Smooth muscle cell (in vitro differentiated cells): Measurements from ENCODE around the gene JAKMIP2. TPM values are rescaled to one million over a fixed set of nuclear protein-coding genes. Genes with fewer than 3 reads are reported as not detected.
A peak's percentile ranks its signal among the peaks of the same experiment; 100 is the strongest.
"Not testable (repeated sequence)": the region's sequence is repeated elsewhere in the genome, so short reads cannot be mapped to it uniquely, and the experiment has no call there.

ENCODE experiments used
- DNase-seq: peaks from one replicate; lab custom pipeline; 2025; ENCODE audit not compliant: unreplicated experiment; lab: John Stamatoyannopoulos, UW
- H2AFZ ChIP-seq: fragments of 200-600 bp; sonication (generic); 2 replicates; pipeline ENCODE4 v1.6.0; 2016; ENCODE audit warnings: antibody characterized with exemption, low read depth, mild to moderate bottlenecking
- H3F3A ChIP-seq: fragments of 200-600 bp; sonication (generic); 2 replicates; pipeline ENCODE4 v1.6.0; 2017; ENCODE audit warnings: antibody characterized with exemption, low read depth
- H3K27ac ChIP-seq: fragments of 200-600 bp; sonication (generic); 2 replicates; pipeline ENCODE4 v1.5.1; 2016; ENCODE audit warnings: low read depth, mild to moderate bottlenecking
- H3K27me3 ChIP-seq: fragments of 200-600 bp; sonication (generic); 2 replicates; pipeline ENCODE4 v1.6.1; 2016; ENCODE audit warnings: low read depth, mild to moderate bottlenecking
- H3K36me3 ChIP-seq: fragments of 200-600 bp; sonication (generic); 2 replicates; pipeline ENCODE4 v1.5.1; 2016; ENCODE audit warnings: low read depth
- H3K4me1 ChIP-seq: fragments of 200-600 bp; sonication (generic); 2 replicates; pipeline ENCODE4 v1.5.1; 2016; ENCODE audit warnings: low read depth
- H3K4me2 ChIP-seq: fragments of 200-600 bp; sonication (generic); 2 replicates; pipeline ENCODE4 v1.6.0; 2016; ENCODE audit warnings: mild to moderate bottlenecking
- H3K4me3 ChIP-seq: fragments of 200-600 bp; sonication (generic); 2 replicates; pipeline ENCODE4 v1.5.1; 2016; ENCODE audit warnings: mild to moderate bottlenecking
- H3K79me2 ChIP-seq: fragments of 200-600 bp; sonication (generic); 2 replicates; pipeline ENCODE4 v1.6.0; 2016; ENCODE audit warnings: low read depth, mild to moderate bottlenecking
- H3K9ac ChIP-seq: fragments of 200-600 bp; sonication (generic); 2 replicates; pipeline ENCODE4 v1.6.0; 2016; ENCODE audit warnings: low read depth
- H3K9me3 ChIP-seq: fragments of 200-600 bp; sonication (generic); replicated peaks from 2 replicates; pipeline ENCODE4 v1.5.1; 2016; ENCODE audit warnings: low read depth
- H4K20me1 ChIP-seq: fragments of 200-600 bp; sonication (generic); 2 replicates; pipeline ENCODE4 v1.6.0; 2016; ENCODE audit warnings: low read depth
- CTCF ChIP-seq: fragments of 200-600 bp; sonication (generic); IDR thresholded peaks from 2 replicates; pipeline ENCODE4 v1.5.1; 2017; ENCODE audit warnings: borderline replicate concordance, mild to moderate bottlenecking, antibody characterized with exemption; ENCODE audit not compliant: insufficient read depth, poor library complexity, severe bottlenecking
- WGBS: methylation state at CpG from one replicate; pipeline ENCODE4 v1.1.7; 2016; ENCODE audit warnings: low lambda C conversion rate; 5-methylcytosine and 5-hydroxymethylcytosine counted together
- polyA plus RNA-seq: library from polyadenylated mRNA; unstranded; fragments of >200 nt; fragmentation: Nextera tagmentation; extraction: Ambion mirVana; gene quantifications from 2 replicates; pipeline ENCODE4 v1.2.1, GENCODE V29; 2016
- total RNA-seq: library from RNA; depleted of rRNA; stranded (reverse); fragments of >200 nt; gene quantifications from 2 replicates; pipeline ENCODE4 v1.2.3, GENCODE V29; 2014

JAKMIP2 gene
- total and polyA plus RNA-seq, 2 experiments from 2014 or later, result 2.9 to 7.6 TPM

DNA sequence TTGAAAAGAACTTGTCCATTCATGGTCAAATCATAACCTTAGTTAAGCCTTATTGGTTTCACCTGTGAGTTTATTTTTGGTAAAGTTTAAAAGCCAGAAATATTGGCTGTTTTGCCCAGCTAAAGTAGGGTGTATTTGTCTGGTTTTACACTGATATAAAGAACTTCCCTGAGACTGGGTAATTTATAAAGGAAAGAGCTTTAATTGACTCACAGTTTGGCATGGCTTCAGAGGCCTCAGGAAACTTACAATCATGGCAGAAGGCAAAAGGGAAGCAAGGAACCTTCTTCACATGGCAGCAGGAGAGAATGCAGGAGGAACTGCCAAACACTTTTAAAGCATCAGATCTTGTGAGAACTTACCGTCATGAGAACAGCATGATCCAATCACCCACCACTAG, 55.3 kb downstream of the JAKMIP2 start:
- Histone ChIP-seq H4K20me1 (no peaks in the 10 kb centered on the region), H3K4me2 (no peak overlapping the region), H3K4me3 (no peak overlapping the region), H3F3A (no peaks in the 10 kb centered on the region), H3K9ac (no peak overlapping the region), H3K9me3 (no peaks in the 10 kb centered on the region), H3K4me1 (peaks cover 2% of the 10 kb centered on the region), H3K36me3 (no peaks in the 10 kb centered on the region), H3K79me2 (no peaks in the 10 kb centered on the region), H3K27me3 (no peaks in the 10 kb centered on the region), H3K27ac (no peak overlapping the region), H2AFZ (no peak overlapping the region)
- TF ChIP-seq CTCF, result no peak
- no peak for DNase-seq
- WGBS, result 96% methylated on average over 1 of the region's 1 CpG

GRCh38 chr5:147721191-147721960, 61.2 kb downstream of the JAKMIP2 start:
- not testable (repeated sequence) for H3K27me3 ChIP-seq, DNase-seq, H3F3A ChIP-seq, H3K79me2 ChIP-seq, H3K9ac ChIP-seq, H3K4me1 ChIP-seq, H4K20me1 ChIP-seq, H3K27ac ChIP-seq, H3K9me3 ChIP-seq, H3K36me3 ChIP-seq
- 54% methylated on average over 32 of the region's 38 CpGs for WGBS
- peak overlapping the region; percentile 16 for H2AFZ ChIP-seq
- peak overlapping the region; percentile 53 for H3K4me2 ChIP-seq
- H3K4me3 ChIP-seq, result peak overlapping the region; percentile 32

- Histone ChIP-seq H3K4me1 (no peaks in the 10 kb centered on the region), H3K36me3 (no peaks in the 10 kb centered on the region), H4K20me1 (no peaks in the 10 kb centered on the region), H3K27ac (no peak overlapping the region), H3F3A (no peaks in the 10 kb centered on the region), H2AFZ (no peak overlapping the region), H3K9me3 (no peaks in the 10 kb centered on the region), H3K4me2 (no peak overlapping the region), H3K4me3 (no peak overlapping the region), H3K9ac (no peak overlapping the region), H3K27me3 (no peaks in the 10 kb centered on the region), H3K79me2 (no peaks in the 10 kb centered on the region)
- DNase-seq, result no peak
- no peak for TF ChIP-seq CTCF
- 93% methylated on average over 5 of the region's 5 CpGs for WGBS
Observed at GRCh38 chr5:147713550-147714295, 68.8 kb downstream of the JAKMIP2 start.

GRCh38 chr5:147712598-147712997, 69.9 kb downstream of the JAKMIP2 start:
- Histone ChIP-seq H3K27ac (no peak overlapping the region), H3K36me3 (no peaks in the 10 kb centered on the region), H3K9me3 (no peaks in the 10 kb centered on the region), H3K4me1 (no peaks in the 10 kb centered on the region), H3K9ac (no peak overlapping the region), H3K79me2 (no peaks in the 10 kb centered on the region), H3F3A (no peaks in the 10 kb centered on the region), H3K4me2 (no peak overlapping the region), H2AFZ (no peak overlapping the region), H3K4me3 (no peak overlapping the region), H4K20me1 (no peaks in the 10 kb centered on the region), H3K27me3 (no peaks in the 10 kb centered on the region)
- DNase-seq, result no peak
- WGBS, result 82% methylated on average over 4 of the region's 4 CpGs
- TF ChIP-seq CTCF, result no peak
